SU-DHL-6 (cell line): ENCODE data around the gene COL4A2.

Source experiments
- EZH2phosphoT487 ChIP-seq: fragments of 200-600 bp; sonication (generic), shearing (Covaris generic); conservative IDR thresholded peaks from 2 replicates; pipeline ENCODE4 v1.6.1; 2018; ENCODE audit warnings: mild to moderate bottlenecking, antibody characterized with exemption, low read length, moderate library complexity, mixed read lengths
- TF ChIP-seq, protein P1 (sequence below): fragments of 200-600 bp; sonication (generic); IDR thresholded peaks from one replicate; pipeline ENCODE4 v1.5.1; 2017; ENCODE audit warnings: antibody characterized with exemption, mild to moderate bottlenecking, low read length, moderate library complexity; ENCODE audit not compliant: insufficient read depth, poor library complexity, severe bottlenecking

DNA sequence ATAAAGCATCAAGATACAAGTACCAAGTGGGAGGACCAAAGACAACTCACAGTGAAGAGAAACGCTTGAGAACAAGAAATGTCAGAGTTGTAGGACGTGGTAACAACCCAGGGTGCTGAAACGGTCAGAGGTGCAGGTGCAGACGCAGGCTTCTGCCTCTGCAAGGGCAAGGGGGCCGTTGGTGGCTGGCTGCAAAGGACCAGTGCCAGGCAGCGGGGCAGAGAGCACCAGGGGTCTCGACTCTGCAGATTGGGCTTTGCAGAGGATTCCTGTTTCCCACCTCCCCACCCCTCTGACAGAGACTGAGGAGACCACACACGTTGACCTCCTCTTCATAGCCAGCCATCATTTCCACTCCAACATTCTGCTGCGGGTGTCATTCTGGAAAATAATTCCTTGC lies 216.1 kb downstream of the COL4A2 start:
- TF ChIP-seq, protein P1, sequence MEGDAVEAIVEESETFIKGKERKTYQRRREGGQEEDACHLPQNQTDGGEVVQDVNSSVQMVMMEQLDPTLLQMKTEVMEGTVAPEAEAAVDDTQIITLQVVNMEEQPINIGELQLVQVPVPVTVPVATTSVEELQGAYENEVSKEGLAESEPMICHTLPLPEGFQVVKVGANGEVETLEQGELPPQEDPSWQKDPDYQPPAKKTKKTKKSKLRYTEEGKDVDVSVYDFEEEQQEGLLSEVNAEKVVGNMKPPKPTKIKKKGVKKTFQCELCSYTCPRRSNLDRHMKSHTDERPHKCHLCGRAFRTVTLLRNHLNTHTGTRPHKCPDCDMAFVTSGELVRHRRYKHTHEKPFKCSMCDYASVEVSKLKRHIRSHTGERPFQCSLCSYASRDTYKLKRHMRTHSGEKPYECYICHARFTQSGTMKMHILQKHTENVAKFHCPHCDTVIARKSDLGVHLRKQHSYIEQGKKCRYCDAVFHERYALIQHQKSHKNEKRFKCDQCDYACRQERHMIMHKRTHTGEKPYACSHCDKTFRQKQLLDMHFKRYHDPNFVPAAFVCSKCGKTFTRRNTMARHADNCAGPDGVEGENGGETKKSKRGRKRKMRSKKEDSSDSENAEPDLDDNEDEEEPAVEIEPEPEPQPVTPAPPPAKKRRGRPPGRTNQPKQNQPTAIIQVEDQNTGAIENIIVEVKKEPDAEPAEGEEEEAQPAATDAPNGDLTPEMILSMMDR: no peak
- no peak for TF ChIP-seq EZH2phosphoT487
